GM19043 (cell line): ENCODE results near the gene PRRC1.

Source experiments
- ATAC-seq: cut with Tn5 transposase; IDR thresholded peaks from one replicate; pipeline ENCODE4 v1.9.1; 2021; ENCODE audit warnings: low read depth; ENCODE audit not compliant: unreplicated experiment

Gene PRRC1

GRCh38 chr5:127517480-127518318, at the start of gene PRRC1:
PRRC1 (plus strand) TSS chr5:127517640; CDS start chr5:127523480, 5,840 bp downstream.
- peak; percentile 89 for ATAC-seq

GRCh38 chr5:127471211-127471610, 46.2 kb upstream of the PRRC1 start:
- ATAC-seq = no peak

GRCh38 chr5:127472700-127473099, 44.7 kb upstream of the PRRC1 start:
- ATAC-seq = no peak

- no peak for ATAC-seq
These were observed 31.0 kb upstream of the PRRC1 start for GRCh38 chr5:127486471-127486870.

- ATAC-seq = peak; percentile 85
These were observed 24.3 kb upstream of the PRRC1 start for GRCh38 chr5:127492854-127493738.

- ATAC-seq = no peak
These were observed 18.9 kb upstream of the PRRC1 start for GRCh38 chr5:127498548-127498947.

- ATAC-seq = no peak
These were observed 11.5 kb upstream of the PRRC1 start for GRCh38 chr5:127505905-127506304.

GRCh38 chr5:127506616-127507015, 10.8 kb upstream of the PRRC1 start:
- ATAC-seq = no peak

GRCh38 chr5:127508644-127509373, 8.6 kb upstream of the PRRC1 start:
- no peak for ATAC-seq

- ATAC-seq = no peak
These were observed 4.0 kb upstream of the PRRC1 start for GRCh38 chr5:127513408-127513970.

- no peak for ATAC-seq
These were observed 2.6 kb upstream of the PRRC1 start for GRCh38 chr5:127514816-127515215.

- no peak for ATAC-seq
These were observed 1.6 kb upstream of the PRRC1 start for GRCh38 chr5:127515693-127516440.

- peak; percentile 23 for ATAC-seq
These were observed 345 bp upstream of the PRRC1 start for GRCh38 chr5:127517110-127517479.

GRCh38 chr5:127518319-127518621, 830 bp downstream of the PRRC1 start:
- peak; percentile 27 for ATAC-seq

GRCh38 chr5:127519527-127519926, 2.1 kb downstream of the PRRC1 start:
- no peak for ATAC-seq

GRCh38 chr5:127521138-127521770, 3.8 kb downstream of the PRRC1 start:
- no peak for ATAC-seq

- ATAC-seq = no peak
These were observed 7.7 kb downstream of the PRRC1 start for GRCh38 chr5:127525181-127525580.

GRCh38 chr5:127529904-127530682, 12.7 kb downstream of the PRRC1 start:
- no peak for ATAC-seq

- no peak for ATAC-seq
These were observed 19.2 kb downstream of the PRRC1 start for GRCh38 chr5:127536687-127537086.
